OCI-LY7 (cell line): ENCODE measurements around the gene ELOF1.
"Not testable (repeated sequence)": the region's sequence is repeated elsewhere in the genome, so short reads cannot be mapped to it uniquely, and the experiment has no call there.

ENCODE experiments used
- EZH2phosphoT487 ChIP-seq: fragments of 200-600 bp; sonication (generic); IDR thresholded peaks from 2 replicates; pipeline ENCODE4 v1.6.1; 2018; ENCODE audit warnings: low read depth, borderline replicate concordance, mild to moderate bottlenecking, mixed run types, antibody characterized with exemption, low read length, moderate library complexity, mixed read lengths
- TF ChIP-seq, protein P1 (sequence below): fragments of 200-600 bp; sonication (generic); conservative IDR thresholded peaks from 2 replicates; pipeline ENCODE4 v1.5.1; 2014; ENCODE audit warnings: mild to moderate bottlenecking, antibody characterized with exemption, low read length, moderate library complexity, mixed read lengths

DNA sequence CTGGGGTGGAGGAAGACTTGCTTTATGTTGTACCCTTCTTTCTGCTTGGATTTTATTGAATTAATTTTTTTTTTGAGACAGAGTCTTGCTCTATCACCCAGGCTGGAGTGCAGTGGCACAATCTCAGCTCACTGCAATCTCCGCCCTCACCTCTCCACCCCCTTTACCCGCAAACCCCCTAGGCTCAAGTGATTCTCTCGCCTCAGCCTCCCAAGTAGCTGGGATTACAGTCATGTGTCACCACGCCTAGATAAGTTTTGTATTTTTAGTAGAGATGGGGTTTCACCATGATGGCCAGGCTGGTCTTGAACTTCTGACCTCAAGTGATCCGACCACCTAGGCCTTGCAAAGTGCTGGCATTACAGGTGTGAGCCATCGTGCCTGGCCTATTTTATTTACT is 14.3 kb upstream of the ELOF1 start:
- TF ChIP-seq, protein P1, sequence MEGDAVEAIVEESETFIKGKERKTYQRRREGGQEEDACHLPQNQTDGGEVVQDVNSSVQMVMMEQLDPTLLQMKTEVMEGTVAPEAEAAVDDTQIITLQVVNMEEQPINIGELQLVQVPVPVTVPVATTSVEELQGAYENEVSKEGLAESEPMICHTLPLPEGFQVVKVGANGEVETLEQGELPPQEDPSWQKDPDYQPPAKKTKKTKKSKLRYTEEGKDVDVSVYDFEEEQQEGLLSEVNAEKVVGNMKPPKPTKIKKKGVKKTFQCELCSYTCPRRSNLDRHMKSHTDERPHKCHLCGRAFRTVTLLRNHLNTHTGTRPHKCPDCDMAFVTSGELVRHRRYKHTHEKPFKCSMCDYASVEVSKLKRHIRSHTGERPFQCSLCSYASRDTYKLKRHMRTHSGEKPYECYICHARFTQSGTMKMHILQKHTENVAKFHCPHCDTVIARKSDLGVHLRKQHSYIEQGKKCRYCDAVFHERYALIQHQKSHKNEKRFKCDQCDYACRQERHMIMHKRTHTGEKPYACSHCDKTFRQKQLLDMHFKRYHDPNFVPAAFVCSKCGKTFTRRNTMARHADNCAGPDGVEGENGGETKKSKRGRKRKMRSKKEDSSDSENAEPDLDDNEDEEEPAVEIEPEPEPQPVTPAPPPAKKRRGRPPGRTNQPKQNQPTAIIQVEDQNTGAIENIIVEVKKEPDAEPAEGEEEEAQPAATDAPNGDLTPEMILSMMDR: not testable (repeated sequence)
- not testable (repeated sequence) for TF ChIP-seq EZH2phosphoT487
